HG03432 (cell line): ENCODE measurements around the gene BEST4.
A peak's percentile ranks its signal among the peaks of the same experiment; 100 is the strongest.
"Not testable (repeated sequence)": the region's sequence is repeated elsewhere in the genome, so short reads cannot be mapped to it uniquely, and the experiment has no call there.

Source experiments
- ATAC-seq: cut with Tn5 transposase; IDR thresholded peaks from one replicate; pipeline ENCODE4 v1.9.1; 2021; ENCODE audit warnings: mild to moderate bottlenecking, moderate library complexity; ENCODE audit not compliant: unreplicated experiment

Gene BEST4

GRCh38 chr1:44803062-44803311 lies 15.0 kb upstream of the BEST4 start:
- ATAC-seq: no peak

DNA sequence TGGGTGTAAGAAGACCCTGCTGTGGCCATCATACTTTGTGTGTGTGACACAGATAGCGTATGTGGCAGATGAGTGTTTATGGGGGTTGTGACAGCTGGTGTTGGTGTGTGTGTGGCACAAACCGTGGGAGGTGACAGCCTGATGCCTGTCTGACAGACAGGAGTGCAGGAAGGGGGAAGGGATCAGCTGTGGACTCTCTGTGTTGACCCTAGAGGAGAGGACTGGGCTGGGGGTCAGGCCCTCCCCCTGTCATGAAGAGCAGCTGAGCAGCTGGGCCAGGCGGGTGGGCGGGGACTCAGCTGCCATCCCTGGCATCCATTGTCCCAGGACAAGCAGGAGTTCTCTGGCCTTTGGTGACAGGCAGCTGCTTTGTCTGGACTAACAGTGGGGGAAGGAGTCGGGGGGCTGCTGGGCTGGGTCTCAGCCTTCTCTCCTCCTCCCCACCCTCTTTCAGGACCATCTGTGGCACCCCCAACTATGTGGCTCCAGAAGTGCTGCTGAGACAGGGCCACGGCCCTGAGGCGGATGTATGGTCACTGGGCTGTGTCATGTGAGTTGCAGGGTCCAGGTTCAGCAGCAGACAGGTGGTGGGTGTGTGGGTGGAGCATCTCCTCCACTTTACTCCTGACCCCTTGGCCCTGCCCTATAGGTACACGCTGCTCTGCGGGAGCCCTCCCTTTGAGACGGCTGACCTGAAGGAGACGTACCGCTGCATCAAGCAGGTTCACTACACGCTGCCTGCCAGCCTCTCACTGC lies 14.5 kb upstream of the BEST4 start:
- ATAC-seq: no peak

DNA sequence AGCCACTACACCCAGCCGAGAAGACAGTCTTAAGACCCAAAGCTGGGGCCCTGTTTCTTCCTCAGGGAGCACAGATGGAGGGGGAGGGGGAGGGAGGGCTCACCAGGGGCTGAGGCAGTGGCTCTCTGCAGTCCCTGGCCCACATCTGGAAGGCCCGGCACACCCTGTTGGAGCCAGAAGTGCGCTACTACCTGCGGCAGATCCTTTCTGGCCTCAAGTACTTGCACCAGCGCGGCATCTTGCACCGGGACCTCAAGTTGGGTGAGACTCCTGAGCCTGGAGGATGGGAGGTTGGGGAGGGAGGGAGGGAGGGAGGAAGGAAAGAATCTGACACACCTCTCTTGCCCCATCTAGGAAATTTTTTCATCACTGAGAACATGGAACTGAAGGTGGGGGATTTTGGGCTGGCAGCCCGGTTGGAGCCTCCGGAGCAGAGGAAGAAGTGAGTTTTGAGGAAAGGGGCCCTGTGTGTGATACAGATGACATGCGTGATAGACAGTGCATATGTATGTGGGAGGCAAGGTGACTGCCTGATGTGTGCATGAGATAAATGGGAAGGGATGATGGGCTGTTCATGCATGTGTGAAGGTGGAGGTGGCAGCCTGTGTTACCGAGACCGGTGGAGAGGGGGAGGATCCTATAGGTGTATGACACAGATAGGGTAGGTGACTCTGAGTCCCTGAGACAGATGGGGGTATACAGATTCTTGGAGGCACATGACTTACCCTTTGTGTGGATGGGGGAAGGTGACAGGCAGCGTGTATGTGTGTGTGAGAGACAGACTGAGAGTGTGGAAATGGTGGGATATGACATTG lies 13.7 kb upstream of the BEST4 start:
- ATAC-seq: no peak

DNA sequence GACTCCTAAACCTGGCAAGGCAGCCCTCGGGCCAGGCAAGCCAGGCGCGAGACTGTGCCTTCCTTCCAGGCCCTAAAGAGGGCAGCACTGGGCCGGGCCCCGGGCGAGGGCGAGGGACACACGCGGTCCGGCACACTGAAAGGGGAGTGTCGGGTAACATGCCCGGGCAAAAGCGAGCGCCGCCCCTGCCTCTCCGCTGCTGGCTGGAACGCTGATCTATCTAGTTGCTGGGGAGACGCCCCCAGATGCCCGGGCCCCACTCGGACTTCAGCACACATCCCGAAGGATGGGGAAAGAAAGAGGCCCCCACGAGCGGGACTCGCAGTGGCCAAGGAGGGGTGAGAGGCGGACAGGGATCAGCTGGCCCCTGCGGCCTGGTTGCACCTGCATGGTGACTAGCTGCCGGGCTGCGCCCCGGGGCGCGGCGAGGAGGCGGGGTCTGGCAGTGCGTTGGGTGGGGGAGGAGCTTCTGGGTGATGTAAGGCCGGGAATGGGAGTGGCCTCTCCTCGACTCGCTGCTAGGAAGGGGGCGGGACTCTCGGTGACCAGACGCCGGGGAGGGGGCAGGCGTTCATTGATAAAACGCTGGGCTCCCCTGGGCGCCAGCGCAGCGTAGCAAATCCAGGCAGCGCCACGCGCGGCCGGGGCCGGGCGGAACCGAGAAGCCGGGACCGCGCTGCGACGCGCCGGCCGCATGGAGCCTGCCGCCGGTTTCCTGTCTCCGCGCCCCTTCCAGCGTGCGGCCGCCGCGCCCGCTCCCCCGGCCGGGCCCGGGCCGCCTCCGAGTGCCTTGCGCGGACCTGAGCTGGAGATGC lies 12.0 kb upstream of the BEST4 start, which contains the start of gene PLK3:
Gene PLK3 (plus strand): TSS at position 608 of the 815 bp plus-strand sequence. CDS start 87 bp downstream, at position 695.
- ATAC-seq: peak; percentile 86

DNA sequence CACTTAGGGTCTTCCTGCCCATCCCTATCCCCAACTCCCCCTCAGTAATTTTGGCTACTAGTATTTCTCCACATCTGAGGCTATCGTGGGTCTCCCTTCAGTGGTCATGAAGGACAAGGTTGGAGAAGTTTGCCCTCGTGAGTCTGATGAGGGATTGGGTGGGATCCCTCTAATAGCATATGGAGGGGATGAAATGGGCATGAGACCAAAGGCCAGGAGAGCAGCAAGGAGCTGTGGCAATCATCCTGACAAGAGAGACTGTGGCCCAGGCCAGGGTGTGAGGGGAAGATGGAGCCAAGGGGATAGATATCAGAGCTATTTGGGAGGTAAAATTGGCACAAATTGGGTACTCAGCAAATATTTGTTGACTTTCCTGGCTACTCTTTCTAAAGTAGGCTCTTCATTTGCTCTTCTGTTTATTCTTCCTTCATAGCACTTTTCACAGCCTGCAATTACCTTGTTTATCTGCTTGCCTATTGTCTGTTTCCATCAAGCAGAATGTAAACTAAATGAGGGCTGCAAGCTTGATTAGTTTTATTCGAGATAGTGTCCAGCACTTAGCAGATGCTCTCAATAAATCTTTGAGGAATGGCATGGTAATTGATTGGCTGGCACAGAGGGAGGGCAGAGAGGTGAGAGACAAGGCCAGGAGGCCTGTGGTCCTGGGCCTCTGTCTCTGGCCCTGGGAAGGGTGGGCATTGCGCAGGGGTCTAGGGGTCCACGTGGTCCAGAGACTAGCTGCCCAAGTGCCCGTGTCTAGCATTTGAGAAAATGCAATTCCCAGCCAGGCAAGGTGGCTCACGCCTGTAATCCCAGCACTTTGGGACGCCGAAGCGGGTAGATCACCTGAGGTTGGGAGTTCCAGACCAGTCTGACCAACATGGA lies 10.8 kb upstream of the BEST4 start:
- ATAC-seq: no peak

DNA sequence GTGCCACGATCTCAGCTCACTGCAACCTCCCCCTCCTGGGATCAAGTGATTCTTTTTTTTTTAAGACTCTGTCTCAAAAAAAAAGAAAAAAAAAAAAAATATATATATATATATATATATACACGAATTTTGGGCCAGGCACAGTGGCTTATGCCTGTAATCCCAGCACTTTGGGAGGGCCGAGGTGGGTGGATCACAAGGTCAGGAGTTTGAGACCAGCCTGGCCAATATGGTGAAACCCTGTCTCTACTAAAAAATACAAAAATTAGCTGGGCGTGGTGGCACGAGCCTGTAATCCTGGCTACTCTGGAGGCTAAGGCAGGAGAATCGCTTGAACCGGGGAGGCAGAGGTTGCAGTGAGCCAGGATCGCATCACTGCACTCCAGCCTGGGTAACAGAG lies 9.9 kb upstream of the BEST4 start:
- not testable (repeated sequence) for ATAC-seq

GRCh38 chr1:44792736-44793502 lies 4.9 kb upstream of the BEST4 start:
- no peak for ATAC-seq

GRCh38 chr1:44790968-44791801 lies 3.2 kb upstream of the BEST4 start:
- ATAC-seq: no peak

DNA sequence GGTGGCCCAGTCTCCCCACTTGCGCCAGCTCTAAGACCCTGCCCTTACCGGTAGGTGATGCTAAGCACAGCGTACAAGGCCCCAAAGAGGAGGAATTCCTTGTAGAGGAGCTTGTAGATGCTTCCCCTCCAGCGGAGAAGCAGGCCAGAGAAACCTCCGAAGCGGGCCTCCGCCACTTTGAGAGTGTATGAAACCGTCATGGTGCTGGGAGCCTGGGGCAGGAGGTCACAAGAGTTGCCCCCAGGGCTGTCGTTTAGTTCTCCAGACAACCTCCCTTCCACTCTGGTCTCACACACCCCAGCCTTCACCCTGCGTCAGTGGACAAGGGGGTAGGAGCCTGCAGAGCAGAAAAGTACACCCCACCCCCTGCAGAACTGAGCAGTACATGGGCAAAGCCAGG lies 464 bp downstream of the BEST4 start:
- no peak for ATAC-seq

- ATAC-seq: no peak
Observed at GRCh38 chr1:44786841-44787426, 1.0 kb downstream of the BEST4 start.

- ATAC-seq: peak; percentile 53
Observed at GRCh38 chr1:44786138-44786840, 1.7 kb downstream of the BEST4 start.

DNA sequence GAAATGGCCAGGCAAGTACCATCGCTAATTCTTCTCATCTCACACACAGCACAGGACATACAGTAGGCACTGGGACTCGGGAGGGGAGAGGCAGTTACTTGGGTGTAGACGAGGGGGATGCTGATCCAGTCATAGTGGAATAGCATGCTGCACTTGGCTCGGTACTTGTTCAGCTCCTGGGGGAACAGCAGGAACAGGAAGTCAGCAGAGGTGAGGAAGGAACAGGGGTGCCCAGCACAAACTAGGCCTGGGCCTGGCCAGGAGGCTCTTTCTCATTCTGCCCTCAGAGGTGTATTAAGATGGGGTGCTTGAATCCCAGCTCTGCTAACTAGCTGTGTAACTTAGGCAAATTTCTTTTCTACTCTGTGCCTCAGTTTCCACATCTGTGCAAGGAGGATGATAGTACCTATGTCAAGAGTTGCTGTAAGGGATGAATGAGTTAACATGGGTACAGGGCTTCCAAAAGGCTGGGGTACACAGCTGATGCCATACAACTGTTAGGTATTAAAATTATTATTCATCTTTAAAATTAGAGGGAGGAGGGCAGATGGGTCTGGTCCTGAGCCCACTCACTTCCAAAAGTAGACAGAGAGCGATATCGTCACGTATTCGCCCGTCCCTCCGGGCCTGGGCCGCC lies 2.4 kb downstream of the BEST4 start:
- ATAC-seq: no peak

GRCh38 chr1:44785029-44785380 lies 3.0 kb downstream of the BEST4 start:
- no peak for ATAC-seq

DNA sequence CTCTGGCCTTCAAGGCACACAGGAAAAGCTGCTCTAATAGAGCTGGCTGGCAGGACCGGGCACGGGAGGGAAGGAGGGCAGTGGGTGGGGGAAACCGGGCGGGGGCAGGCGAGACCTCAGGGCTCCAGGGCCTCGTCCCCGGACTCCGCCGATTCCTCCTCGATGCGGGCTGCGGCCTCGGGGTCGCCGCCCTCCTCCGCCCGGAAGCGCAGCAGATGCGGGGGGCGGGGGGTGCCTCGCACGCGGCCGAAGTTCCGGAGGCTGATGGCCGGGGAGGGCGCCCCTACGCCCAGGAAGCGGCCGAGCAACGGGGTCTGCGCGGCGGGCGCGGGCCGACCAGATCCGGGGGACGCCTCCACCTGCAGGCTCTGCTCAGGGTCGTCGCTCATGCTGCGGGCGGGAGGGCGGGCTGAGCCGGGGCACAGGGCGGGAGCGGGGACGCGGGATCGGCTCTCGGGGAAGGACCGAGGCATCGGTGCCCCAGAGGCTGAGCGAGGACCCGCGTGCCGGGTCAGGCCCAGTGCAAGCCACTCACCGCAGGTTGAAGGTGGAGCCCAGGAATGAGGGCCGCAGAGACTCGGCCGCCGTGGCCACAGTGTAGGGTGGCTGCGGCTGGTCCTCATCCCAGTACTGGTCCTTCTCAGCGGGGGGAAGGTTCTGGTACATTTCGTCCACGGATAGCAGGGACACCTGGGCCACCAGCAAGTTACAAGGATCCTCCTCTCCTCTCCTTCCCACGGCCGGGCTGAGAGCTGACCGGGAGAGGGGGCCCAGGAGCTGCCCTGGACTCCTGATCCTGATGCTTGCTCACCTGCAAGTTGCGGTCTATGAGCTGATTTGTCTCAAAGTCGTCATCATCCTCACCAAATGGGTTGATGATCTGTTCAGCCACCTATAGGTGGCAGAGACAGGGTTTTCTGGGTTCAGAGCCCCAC lies 3.6 kb downstream of the BEST4 start:
- ATAC-seq: no peak

DNA sequence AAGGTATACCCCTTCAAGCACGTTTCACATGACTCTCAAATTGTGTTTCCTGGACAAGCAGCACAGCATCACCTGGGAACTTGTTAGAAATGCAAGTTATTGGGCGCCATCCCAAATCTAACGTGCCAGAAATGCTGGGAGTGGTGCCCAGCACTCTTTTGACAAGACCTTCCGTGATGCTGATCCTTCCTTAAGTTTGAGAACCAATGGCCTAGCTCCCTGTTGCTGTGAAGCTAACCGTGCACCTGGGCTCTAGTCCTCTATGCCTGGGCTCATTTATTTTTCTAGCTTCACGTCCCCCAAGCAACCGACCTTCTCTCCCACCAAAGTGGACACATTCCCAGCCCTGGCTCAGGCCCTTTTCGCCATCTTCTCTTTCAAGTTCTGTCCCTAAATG lies 4.3 kb downstream of the BEST4 start:
- no peak for ATAC-seq

DNA sequence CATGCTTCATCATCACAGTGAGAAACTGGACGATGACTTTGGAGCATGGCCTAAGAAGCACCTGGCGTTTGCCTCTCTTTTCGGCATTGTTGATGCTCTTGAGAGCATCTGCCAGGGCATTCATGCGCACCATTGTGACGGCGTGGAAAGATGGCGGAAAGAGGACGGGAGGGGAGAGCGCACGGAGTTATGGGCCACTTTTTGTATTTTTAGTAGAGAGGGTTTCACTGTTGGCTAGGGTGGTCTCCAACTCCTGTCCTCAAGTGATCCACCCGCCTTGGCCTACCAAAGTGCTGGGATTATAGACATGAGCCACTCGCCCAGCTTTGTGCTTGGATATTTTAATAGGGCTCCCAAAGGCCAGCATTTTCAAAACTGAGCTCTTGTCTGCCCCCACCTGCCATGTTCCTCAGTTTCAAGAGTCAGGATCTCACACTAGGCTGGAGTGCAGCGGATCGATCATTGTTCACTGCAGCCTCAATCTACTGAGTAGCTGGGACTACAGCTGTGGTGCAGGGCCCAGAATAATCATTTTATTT lies 7.3 kb downstream of the BEST4 start:
- no peak for ATAC-seq
